ENCODE measurements around the gene IFI27L1.
A peak's percentile ranks its signal among the peaks of the same experiment; 100 is the strongest.

Gene IFI27L1

DNA sequence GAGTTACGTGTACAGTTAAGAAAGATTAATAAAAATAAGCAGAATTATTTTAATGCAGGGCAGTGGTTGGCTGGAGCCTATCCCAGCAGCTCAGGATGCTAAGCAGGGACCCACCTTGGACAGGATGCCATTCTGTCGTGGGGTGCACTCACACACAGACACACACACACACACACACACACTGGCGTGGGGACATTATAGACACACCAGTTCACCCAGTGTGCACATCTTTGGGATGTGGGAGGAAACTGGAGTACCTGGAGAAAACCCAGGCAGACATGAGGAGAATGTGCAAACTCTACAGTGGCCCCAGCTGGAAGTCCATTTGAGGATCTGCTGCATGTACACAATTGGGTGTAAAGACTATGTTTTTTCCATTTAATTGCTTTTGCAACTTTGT lies 61.1 kb downstream of the IFI27L1 start:
- no peak for TF ChIP-seq EZH2phosphoT487 (IDR thresholded peaks at IDR 0.05; ENCODE audit: low read length)
- TF ChIP-seq, protein P1, sequence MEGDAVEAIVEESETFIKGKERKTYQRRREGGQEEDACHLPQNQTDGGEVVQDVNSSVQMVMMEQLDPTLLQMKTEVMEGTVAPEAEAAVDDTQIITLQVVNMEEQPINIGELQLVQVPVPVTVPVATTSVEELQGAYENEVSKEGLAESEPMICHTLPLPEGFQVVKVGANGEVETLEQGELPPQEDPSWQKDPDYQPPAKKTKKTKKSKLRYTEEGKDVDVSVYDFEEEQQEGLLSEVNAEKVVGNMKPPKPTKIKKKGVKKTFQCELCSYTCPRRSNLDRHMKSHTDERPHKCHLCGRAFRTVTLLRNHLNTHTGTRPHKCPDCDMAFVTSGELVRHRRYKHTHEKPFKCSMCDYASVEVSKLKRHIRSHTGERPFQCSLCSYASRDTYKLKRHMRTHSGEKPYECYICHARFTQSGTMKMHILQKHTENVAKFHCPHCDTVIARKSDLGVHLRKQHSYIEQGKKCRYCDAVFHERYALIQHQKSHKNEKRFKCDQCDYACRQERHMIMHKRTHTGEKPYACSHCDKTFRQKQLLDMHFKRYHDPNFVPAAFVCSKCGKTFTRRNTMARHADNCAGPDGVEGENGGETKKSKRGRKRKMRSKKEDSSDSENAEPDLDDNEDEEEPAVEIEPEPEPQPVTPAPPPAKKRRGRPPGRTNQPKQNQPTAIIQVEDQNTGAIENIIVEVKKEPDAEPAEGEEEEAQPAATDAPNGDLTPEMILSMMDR (IDR thresholded peaks at IDR 0.05; ENCODE audit: low read length) = no peak

GRCh38 chr14:94142836-94143235 lies 61.7 kb downstream of the IFI27L1 start:
- H2AFZ ChIP-seq (ENCODE audit: low read length) = no peak overlapping the region
- H3K4me1 ChIP-seq (ENCODE audit: low read length) = no peaks in the 10 kb centered on the region
- H3K9me2 ChIP-seq (replicated peaks; ENCODE audit: insufficient read depth, low read length) = no peaks in the 10 kb centered on the region
- H3K27ac ChIP-seq (ENCODE audit: low read length) = no peak overlapping the region
- no peak for DNase-seq
- no peaks in the 10 kb centered on the region for H3K9me3 ChIP-seq (replicated peaks; ENCODE audit: insufficient read depth, low read length)
- H3K9ac ChIP-seq (ENCODE audit: low read length) = no peak overlapping the region
- H3K36me3 ChIP-seq (replicated peaks; ENCODE audit: insufficient read depth, low read length) = no peaks in the 10 kb centered on the region
- no peak overlapping the region for H3K4me3 ChIP-seq (ENCODE audit: low read length)
- no peak overlapping the region for H3K4me2 ChIP-seq (ENCODE audit: low read depth, low read length)
- no peak for TF ChIP-seq EZH2phosphoT487 (IDR thresholded peaks at IDR 0.05; ENCODE audit: low read length)
- no peak for TF ChIP-seq EZH2 (optimal IDR thresholded peaks at IDR 0.05; ENCODE audit: low read depth, low read length)
- TF ChIP-seq, protein P1 (IDR thresholded peaks at IDR 0.05; ENCODE audit: low read length) = no peak
- H3K79me2 ChIP-seq (ENCODE audit: low read length) = no peaks in the 10 kb centered on the region
- H3F3A ChIP-seq (ENCODE audit: insufficient read depth, low read length) = no peaks in the 10 kb centered on the region
- no peaks in the 10 kb centered on the region for H4K20me1 ChIP-seq (ENCODE audit: insufficient read depth, low read length)
- no peaks in the 10 kb centered on the region for H3K27me3 ChIP-seq (replicated peaks; ENCODE audit: insufficient read depth, low read length)

More for the DNA sequence above, 61.1 kb downstream of the IFI27L1 start:
- H2AFZ ChIP-seq (ENCODE audit: low read length) = no peak overlapping the region
- no peaks in the 10 kb centered on the region for H3K27me3 ChIP-seq (replicated peaks; ENCODE audit: insufficient read depth, low read length)
- no peak overlapping the region for H3K4me2 ChIP-seq (ENCODE audit: low read depth, low read length)
- H3K4me3 ChIP-seq (ENCODE audit: low read length) = no peak overlapping the region
- DNase-seq = no peak
- H3K9me2 ChIP-seq (replicated peaks; ENCODE audit: insufficient read depth, low read length) = no peaks in the 10 kb centered on the region
- H3K9me3 ChIP-seq (replicated peaks; ENCODE audit: insufficient read depth, low read length) = no peaks in the 10 kb centered on the region
- no peaks in the 10 kb centered on the region for H3K36me3 ChIP-seq (replicated peaks; ENCODE audit: insufficient read depth, low read length)
- no peaks in the 10 kb centered on the region for H4K20me1 ChIP-seq (ENCODE audit: insufficient read depth, low read length)
- no peaks in the 10 kb centered on the region for H3K4me1 ChIP-seq (ENCODE audit: low read length)
- no peaks in the 10 kb centered on the region for H3K79me2 ChIP-seq (ENCODE audit: low read length)
- H3K9ac ChIP-seq (ENCODE audit: low read length) = no peak overlapping the region
- H3F3A ChIP-seq (ENCODE audit: insufficient read depth, low read length) = no peaks in the 10 kb centered on the region
- no peak overlapping the region for H3K27ac ChIP-seq (ENCODE audit: low read length)

- no peaks in the 10 kb centered on the region for H3K79me2 ChIP-seq (ENCODE audit: low read length)
- H3K9me2 ChIP-seq (replicated peaks; ENCODE audit: insufficient read depth, low read length) = no peaks in the 10 kb centered on the region
- no peaks in the 10 kb centered on the region for H3K4me1 ChIP-seq (ENCODE audit: low read length)
- TF ChIP-seq EZH2 (optimal IDR thresholded peaks at IDR 0.05; ENCODE audit: low read depth, low read length) = no peak
- TF ChIP-seq EZH2phosphoT487 (IDR thresholded peaks at IDR 0.05; ENCODE audit: low read length) = no peak
- TF ChIP-seq, protein P1 (IDR thresholded peaks at IDR 0.05; ENCODE audit: low read length) = peak; percentile 29
- H3K4me2 ChIP-seq (ENCODE audit: low read depth, low read length) = no peak overlapping the region
- H3K9me3 ChIP-seq (replicated peaks; ENCODE audit: insufficient read depth, low read length) = no peaks in the 10 kb centered on the region
- no peaks in the 10 kb centered on the region for H4K20me1 ChIP-seq (ENCODE audit: insufficient read depth, low read length)
- H3K36me3 ChIP-seq (replicated peaks; ENCODE audit: insufficient read depth, low read length) = no peaks in the 10 kb centered on the region
- no peak overlapping the region for H2AFZ ChIP-seq (ENCODE audit: low read length)
- DNase-seq = no peak
- no peak overlapping the region for H3K4me3 ChIP-seq (ENCODE audit: low read length)
- H3F3A ChIP-seq (ENCODE audit: insufficient read depth, low read length) = no peaks in the 10 kb centered on the region
- no peak overlapping the region for H3K27ac ChIP-seq (ENCODE audit: low read length)
- no peak overlapping the region for H3K9ac ChIP-seq (ENCODE audit: low read length)
- no peaks in the 10 kb centered on the region for H3K27me3 ChIP-seq (replicated peaks; ENCODE audit: insufficient read depth, low read length)
Observed at GRCh38 chr14:94143239-94143638, 62.1 kb downstream of the IFI27L1 start.

All from MM.1S (cell line).